GM18870 (cell line): ENCODE data around the gene HIKESHI.
"Not testable (repeated sequence)": the region's sequence is repeated elsewhere in the genome, so short reads cannot be mapped to it uniquely, and the experiment has no call there.

ENCODE experiments used
- ATAC-seq: cut with Tn5 transposase; IDR thresholded peaks from one replicate; pipeline ENCODE4 v1.9.1; 2021; ENCODE audit warnings: moderate library complexity; ENCODE audit not compliant: unreplicated experiment

The HIKESHI gene

GRCh38 chr11:86292912-86293616 lies 9.0 kb upstream of the HIKESHI start:
- peak; percentile 60 for ATAC-seq

GRCh38 chr11:86294026-86294425 lies 8.0 kb upstream of the HIKESHI start:
- no peak for ATAC-seq

- ATAC-seq, result peak; percentile 18
Measured at GRCh38 chr11:86301742-86302091, 323 bp upstream of the HIKESHI start.

DNA sequence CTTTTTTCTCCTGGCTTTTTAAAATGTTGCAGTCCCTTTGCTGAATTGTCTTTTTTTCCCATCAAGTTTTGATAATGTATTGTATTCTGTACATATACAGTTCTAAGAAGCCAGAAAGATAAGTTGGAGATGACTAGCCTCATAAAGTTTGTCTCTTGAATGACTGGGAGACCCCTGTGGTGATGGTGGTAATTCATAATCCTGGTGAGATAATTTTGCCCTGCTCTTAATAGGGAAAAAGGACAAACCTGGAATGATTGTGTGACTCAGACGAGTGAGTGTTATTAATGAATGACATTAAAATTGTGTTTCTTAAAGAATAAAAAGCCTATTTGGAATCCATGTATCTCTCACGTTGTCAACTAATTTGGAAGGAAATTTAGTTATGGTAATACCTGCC lies 1.2 kb downstream of the HIKESHI start:
- no peak for ATAC-seq

DNA sequence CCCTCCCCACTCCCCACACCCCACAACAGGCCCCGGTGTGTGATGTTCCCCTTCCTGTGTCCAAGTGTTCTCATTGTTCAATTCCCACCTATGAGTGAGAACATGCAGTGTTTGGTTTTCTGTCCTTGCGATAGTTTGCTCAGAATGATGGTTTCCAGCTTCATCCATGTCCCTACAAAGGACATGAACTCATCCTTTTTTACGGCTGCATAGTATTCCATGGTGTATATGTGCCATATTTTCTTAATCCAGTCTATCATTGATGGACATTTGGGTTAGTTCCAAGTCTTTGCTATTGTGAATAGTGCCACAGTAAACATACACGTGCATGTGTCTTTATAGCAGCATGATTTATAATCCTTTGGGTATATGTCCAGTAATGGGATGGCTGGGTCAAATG lies 6.7 kb downstream of the HIKESHI start:
- ATAC-seq, result not testable (repeated sequence)

DNA sequence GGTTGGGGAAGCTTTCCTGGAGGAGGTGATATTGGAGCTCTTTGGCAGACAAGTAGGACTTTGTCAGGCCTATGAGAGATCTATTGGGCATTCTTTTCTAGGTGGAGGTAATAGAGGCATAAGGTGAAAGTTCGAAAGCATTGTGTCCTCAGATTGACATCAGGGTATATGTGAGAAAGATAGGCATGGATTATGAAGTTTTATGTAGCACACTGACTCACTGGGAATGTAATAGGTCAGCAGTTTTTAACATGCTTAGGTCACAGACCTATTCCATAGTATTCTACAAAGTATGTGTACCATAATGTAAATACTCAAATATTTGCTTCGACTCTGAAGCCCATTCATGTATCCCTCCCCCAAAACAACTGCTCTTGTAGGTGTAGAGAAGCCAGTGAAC lies 11.8 kb downstream of the HIKESHI start:
- no peak for ATAC-seq

DNA sequence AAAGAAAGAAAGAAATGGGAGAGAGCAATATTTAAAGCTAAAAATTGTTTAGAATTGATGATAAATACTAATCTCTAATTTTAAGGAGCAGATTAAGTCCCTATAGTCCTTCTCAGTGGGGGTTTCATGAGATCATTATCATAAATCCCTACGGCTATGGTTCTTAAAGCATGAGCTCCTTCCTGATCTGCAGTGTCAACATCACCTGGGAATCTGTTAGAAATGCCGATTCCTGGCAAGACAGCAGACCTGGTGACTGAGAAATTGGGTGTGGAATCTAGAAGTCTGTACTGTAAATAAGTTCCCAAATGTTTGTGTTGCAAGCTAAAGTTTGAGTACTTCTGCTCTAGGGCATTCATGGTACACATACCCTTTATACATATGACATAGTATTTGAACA lies 12.6 kb downstream of the HIKESHI start:
- ATAC-seq, result no peak

- no peak for ATAC-seq
Measured at GRCh38 chr11:86335131-86335767, 33.2 kb downstream of the HIKESHI start.

DNA sequence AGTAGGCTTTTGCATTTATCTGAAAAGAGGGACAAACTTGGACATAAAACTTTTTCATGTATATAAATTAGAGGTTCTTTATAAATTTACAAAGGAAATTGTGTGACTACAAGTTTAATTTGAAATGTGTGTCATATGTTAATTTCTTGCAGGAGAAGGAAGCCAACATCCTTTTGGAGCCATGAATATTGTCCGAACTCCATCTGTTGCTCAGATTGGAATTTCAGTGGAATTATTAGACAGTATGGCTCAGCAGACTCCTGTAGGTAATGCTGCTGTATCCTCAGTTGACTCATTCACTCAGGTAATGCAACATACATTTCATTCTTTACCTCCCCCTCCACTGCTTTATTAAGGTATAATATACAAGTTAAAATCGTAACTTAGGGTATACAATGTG lies 35.2 kb downstream of the HIKESHI start:
- no peak for ATAC-seq

GRCh38 chr11:86341382-86341781 lies 39.3 kb downstream of the HIKESHI start:
- no peak for ATAC-seq

- no peak for ATAC-seq
Measured at GRCh38 chr11:86346513-86346912, 44.5 kb downstream of the HIKESHI start.

- no peak for ATAC-seq
Measured at GRCh38 chr11:86355256-86355655, 53.2 kb downstream of the HIKESHI start.

DNA sequence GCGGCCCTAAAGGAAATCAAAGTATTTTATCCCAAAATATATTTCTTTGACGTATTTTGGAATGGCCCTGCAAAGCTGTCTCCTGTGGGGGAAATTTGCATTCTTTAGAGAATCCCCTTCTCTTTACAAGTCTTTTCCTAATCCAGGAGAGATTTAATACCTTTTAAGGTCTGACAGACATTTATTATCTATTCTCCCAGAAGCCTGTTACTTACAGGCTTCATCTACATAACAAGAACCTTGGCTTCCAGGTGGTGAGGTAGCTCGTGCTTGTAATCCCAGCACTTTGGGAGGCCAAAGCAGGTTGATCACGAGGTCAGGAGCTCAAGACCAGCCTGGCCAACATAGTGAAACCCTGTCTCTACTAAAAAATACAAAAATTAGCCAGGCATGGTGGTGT lies 55.4 kb downstream of the HIKESHI start:
- not testable (repeated sequence) for ATAC-seq

DNA sequence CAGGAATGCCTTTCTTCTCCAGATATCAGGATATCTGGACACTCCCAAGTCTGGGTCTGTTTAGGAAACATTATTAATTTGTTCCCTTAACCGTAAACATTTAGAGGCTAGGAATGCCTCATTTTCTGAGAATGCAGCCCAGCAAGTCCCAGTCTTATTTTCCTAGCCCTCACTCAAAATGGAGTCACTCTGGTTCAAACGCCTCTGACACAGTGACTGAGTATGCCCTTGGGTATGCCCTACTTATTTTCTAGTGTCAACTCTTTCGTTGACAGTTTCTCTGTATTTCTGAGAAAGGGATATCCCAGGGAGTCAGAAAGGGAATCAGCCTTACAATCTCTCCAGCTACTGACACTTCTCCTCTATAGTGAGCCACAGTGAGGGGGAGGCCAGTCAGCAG lies 56.7 kb downstream of the HIKESHI start:
- no peak for ATAC-seq

DNA sequence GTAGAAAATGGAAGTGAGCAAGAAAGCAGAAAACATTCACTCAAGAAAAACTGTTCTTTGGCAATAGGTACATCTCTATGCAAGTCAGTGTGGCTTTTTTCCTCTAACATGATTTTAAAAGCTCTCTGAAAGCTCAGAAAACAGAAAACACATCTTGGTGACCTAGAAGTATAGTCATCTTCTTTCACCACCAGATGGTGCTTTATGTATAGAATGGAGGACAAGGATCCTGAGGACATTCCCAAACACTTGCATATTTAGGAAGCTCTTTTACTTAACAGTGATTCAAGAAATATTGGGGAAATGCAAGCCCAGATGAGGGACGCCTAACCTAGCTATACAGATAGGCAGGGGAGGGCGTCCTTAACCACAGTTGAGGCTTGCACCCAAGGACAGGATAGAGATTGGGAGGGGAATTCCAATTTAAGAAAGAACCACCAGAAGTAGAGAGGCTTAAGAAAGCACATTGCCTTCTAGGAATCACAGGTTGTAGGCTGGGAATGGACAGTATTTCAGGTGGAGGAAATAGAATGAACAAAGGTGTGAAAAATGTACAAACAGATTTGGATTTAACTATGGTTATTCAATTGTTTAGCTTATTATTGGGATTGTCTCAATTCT lies 58.8 kb downstream of the HIKESHI start:
- no peak for ATAC-seq

GRCh38 chr11:86363424-86363823 lies 61.4 kb downstream of the HIKESHI start:
- no peak for ATAC-seq

DNA sequence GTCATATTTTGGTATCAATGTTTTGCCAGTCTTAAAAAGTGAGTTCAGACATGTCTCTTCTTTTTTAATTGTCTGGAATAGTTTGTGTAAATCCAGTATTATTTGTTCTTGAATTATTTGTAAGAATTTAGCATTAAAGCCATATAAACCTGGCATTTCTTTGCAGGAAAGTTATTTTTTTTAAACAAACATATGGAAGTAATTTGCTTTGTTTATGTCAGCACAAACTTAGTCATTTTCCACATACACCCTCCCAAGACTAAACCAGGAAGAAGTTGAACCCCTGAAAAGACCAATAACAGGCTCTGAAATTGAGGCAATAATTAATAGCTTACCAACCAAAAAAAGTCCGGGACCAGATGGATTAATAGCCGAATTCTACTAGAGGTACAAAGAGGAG lies 63.5 kb downstream of the HIKESHI start:
- ATAC-seq, result no peak

- no peak for ATAC-seq
Measured at GRCh38 chr11:86369668-86370067, 67.6 kb downstream of the HIKESHI start.

DNA sequence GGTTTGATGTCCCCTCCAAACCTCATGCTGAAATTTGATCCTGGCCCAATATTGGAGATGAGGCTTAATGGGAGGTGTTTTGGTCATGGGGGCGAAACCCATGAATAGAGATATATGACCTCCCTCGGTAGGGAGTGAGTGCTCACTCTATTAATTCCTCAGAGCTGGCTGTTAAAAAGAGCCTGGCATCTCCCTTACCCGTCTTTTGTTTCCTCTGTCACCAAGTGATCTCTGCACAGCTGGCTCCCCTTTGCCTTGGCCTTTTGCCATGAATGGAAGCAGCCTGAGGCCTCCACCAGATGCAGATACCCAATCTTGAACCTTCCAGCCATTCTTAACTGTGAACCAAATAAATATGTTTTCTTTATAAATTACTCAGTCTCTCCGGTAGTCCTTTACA lies 68.1 kb downstream of the HIKESHI start:
- ATAC-seq, result no peak

DNA sequence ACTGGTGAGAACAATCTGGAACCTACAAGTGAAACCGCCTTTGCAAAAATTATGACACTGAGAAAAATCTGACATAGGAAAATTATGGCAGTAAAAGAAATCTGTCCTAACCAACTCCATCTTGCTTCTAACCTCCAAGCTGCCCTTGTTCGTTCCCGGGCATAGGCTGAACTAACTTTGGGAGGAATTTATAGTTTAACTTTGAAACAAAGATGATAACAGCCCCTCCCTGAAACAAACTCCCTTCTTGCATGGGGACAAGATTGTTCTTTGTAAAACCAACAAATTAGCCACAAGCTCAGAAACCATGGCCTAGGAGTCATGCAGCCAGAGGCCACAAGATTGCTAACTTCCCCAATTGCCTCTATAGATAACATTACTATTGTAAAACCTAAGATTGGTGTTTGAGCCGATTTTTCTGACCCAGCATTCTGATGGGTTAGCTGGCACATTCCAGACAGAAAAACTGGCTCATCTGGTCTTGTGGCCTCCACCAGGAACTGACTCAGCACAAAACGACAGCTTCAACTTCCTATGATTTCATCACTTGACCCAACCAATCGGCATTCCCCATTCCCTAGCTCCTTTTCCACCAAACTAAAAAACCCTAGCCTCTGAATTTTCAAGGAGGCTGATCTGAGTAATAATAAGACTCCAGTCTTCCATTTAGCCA lies 69.0 kb downstream of the HIKESHI start:
- no peak for ATAC-seq

DNA sequence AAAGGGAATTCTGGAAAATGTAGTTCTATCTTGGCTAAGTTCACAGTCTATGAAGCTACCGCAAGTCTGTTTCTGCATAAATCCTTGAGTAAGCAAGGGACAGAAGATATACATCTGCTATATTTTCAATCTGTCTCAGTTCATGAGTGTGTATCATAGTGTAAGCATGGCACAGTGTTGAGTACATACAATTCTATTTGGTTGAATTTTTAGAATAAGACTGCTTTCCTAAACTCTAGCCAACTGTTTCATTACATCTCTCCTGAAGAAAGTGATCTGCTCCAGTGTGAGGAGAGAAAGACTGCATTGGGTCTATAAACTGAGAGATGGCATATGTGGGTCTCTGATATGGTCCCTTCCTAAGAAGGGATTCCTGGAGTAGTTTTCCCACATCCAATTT lies 70.0 kb downstream of the HIKESHI start:
- no peak for ATAC-seq

DNA sequence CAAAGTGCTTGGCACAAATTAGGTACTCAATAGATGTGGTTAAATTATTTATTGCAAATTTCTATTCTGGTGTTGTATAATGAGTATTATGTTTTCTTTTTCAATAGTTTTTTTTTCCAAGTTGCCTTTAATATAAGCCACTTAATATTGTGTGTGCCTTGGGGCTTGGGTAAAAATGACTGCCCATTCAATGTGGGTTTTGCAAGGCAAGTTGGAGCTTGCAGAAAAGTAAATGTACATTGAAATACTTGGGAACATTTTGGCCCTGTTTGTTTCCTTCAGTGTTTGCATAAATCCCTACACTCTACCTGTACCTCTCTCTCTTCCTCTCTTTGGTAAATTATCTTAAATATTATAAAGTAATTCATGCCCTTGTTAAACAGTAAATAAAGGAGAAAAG lies 70.5 kb downstream of the HIKESHI start:
- no peak for ATAC-seq
